ENCODE measurements around the gene ST8SIA1.

DNA sequence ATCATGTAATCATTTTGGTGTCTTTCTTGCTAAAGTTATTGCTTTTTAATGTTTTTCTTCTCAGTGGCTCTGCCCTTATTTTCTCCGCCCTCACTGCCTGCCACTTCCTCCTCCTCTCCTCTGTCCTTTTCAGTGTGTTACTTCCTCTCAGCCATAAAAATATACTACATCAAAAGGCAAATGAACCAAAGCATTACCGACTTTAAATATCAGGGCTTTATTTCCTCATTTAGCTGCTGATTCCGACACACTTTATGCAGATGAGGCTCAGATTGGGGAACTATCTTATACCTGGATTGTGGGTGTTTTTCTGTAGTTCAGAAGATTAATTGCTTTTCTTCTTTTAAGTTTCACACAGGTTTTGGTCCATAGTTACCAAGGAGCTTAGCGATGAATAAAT, 170.4 kb downstream of the ST8SIA1 start:
- TF ChIP-seq, protein P1, sequence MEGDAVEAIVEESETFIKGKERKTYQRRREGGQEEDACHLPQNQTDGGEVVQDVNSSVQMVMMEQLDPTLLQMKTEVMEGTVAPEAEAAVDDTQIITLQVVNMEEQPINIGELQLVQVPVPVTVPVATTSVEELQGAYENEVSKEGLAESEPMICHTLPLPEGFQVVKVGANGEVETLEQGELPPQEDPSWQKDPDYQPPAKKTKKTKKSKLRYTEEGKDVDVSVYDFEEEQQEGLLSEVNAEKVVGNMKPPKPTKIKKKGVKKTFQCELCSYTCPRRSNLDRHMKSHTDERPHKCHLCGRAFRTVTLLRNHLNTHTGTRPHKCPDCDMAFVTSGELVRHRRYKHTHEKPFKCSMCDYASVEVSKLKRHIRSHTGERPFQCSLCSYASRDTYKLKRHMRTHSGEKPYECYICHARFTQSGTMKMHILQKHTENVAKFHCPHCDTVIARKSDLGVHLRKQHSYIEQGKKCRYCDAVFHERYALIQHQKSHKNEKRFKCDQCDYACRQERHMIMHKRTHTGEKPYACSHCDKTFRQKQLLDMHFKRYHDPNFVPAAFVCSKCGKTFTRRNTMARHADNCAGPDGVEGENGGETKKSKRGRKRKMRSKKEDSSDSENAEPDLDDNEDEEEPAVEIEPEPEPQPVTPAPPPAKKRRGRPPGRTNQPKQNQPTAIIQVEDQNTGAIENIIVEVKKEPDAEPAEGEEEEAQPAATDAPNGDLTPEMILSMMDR (tag by site-specific recombination; IDR thresholded peaks at IDR 0.05) = no peak
- no peak for TF ChIP-seq ZFP37 (tag by site-specific recombination; IDR thresholded peaks at IDR 0.05)
- TF ChIP-seq YY1 (tag by site-specific recombination; IDR thresholded peaks at IDR 0.05) = no peak
- TF ChIP-seq, protein P2, sequence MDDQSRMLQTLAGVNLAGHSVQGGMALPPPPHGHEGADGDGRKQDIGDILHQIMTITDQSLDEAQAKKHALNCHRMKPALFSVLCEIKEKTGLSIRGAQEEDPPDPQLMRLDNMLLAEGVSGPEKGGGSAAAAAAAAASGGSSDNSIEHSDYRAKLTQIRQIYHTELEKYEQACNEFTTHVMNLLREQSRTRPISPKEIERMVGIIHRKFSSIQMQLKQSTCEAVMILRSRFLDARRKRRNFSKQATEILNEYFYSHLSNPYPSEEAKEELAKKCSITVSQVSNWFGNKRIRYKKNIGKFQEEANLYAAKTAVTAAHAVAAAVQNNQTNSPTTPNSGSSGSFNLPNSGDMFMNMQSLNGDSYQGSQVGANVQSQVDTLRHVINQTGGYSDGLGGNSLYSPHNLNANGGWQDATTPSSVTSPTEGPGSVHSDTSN (CRISPR knock-in tag; IDR thresholded peaks at IDR 0.05) = no peak
- TF ChIP-seq MZF1 (tag by site-specific recombination; IDR thresholded peaks at IDR 0.05; ENCODE audit: borderline replicate concordance) = no peak
- TF ChIP-seq, protein P3, sequence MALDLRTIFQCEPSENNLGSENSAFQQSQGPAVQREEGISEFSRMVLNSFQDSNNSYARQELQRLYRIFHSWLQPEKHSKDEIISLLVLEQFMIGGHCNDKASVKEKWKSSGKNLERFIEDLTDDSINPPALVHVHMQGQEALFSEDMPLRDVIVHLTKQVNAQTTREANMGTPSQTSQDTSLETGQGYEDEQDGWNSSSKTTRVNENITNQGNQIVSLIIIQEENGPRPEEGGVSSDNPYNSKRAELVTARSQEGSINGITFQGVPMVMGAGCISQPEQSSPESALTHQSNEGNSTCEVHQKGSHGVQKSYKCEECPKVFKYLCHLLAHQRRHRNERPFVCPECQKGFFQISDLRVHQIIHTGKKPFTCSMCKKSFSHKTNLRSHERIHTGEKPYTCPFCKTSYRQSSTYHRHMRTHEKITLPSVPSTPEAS (tag by site-specific recombination; IDR thresholded peaks at IDR 0.05) = no peak
- TF ChIP-seq ZNF423 (tag by site-specific recombination; IDR thresholded peaks at IDR 0.05) = no peak
- no peak for TF ChIP-seq SP2 (tag by site-specific recombination; IDR thresholded peaks at IDR 0.05)
- no peak for TF ChIP-seq REPIN1 (tag by site-specific recombination; IDR thresholded peaks at IDR 0.05; ENCODE audit: low read depth)
- TF ChIP-seq, protein P4, sequence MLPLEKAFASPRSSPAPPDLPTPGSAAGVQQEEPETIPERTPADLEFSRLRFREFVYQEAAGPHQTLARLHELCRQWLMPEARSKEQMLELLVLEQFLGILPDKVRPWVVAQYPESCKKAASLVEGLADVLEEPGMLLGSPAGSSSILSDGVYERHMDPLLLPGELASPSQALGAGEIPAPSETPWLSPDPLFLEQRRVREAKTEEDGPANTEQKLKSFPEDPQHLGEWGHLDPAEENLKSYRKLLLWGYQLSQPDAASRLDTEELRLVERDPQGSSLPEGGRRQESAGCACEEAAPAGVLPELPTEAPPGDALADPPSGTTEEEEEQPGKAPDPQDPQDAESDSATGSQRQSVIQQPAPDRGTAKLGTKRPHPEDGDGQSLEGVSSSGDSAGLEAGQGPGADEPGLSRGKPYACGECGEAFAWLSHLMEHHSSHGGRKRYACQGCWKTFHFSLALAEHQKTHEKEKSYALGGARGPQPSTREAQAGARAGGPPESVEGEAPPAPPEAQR (tag by site-specific recombination; IDR thresholded peaks at IDR 0.05) = no peak
- TF ChIP-seq, protein P5, sequence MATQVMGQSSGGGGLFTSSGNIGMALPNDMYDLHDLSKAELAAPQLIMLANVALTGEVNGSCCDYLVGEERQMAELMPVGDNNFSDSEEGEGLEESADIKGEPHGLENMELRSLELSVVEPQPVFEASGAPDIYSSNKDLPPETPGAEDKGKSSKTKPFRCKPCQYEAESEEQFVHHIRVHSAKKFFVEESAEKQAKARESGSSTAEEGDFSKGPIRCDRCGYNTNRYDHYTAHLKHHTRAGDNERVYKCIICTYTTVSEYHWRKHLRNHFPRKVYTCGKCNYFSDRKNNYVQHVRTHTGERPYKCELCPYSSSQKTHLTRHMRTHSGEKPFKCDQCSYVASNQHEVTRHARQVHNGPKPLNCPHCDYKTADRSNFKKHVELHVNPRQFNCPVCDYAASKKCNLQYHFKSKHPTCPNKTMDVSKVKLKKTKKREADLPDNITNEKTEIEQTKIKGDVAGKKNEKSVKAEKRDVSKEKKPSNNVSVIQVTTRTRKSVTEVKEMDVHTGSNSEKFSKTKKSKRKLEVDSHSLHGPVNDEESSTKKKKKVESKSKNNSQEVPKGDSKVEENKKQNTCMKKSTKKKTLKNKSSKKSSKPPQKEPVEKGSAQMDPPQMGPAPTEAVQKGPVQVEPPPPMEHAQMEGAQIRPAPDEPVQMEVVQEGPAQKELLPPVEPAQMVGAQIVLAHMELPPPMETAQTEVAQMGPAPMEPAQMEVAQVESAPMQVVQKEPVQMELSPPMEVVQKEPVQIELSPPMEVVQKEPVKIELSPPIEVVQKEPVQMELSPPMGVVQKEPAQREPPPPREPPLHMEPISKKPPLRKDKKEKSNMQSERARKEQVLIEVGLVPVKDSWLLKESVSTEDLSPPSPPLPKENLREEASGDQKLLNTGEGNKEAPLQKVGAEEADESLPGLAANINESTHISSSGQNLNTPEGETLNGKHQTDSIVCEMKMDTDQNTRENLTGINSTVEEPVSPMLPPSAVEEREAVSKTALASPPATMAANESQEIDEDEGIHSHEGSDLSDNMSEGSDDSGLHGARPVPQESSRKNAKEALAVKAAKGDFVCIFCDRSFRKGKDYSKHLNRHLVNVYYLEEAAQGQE (tag by site-specific recombination; IDR thresholded peaks at IDR 0.05) = no peak
- TF ChIP-seq, protein P6, sequence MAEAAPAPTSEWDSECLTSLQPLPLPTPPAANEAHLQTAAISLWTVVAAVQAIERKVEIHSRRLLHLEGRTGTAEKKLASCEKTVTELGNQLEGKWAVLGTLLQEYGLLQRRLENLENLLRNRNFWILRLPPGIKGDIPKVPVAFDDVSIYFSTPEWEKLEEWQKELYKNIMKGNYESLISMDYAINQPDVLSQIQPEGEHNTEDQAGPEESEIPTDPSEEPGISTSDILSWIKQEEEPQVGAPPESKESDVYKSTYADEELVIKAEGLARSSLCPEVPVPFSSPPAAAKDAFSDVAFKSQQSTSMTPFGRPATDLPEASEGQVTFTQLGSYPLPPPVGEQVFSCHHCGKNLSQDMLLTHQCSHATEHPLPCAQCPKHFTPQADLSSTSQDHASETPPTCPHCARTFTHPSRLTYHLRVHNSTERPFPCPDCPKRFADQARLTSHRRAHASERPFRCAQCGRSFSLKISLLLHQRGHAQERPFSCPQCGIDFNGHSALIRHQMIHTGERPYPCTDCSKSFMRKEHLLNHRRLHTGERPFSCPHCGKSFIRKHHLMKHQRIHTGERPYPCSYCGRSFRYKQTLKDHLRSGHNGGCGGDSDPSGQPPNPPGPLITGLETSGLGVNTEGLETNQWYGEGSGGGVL (tag by site-specific recombination; IDR thresholded peaks at IDR 0.05) = no peak
